GM12878 (cell line): ENCODE data around the gene RSRC1. TPM values are rescaled to one million over a fixed set of nuclear protein-coding genes. Genes with fewer than 3 reads are reported as not detected.

Experiments
- ATAC-seq: fragments of 200-7000 bp; cut with Tn5 transposase; 3 replicates; pipeline ENCODE4 v1.9.1; 2020; ENCODE audit warnings: mild to moderate bottlenecking, moderate library complexity
- BruUV-seq: library from RNA; stranded (reverse); fragments of 400-500 nt; replicated peaks from 2 replicates; lab custom pipeline; 2021; lab: Mats Ljungman, UMichigan
- CTCF ChIA-PET: fragments of 300-600 bp; sonication (Branson Sonifier 250); formaldehyde crosslinking; extraction: SDS; loops from one replicate; lab custom pipeline; 2021; ENCODE audit warnings: inconsistent platforms; lab: Yijun Ruan, JAX
- POLR2A ChIA-PET: fragments of 350-600 bp; formaldehyde crosslinking; extraction: SDS; loops from one replicate; lab custom pipeline; 2021; ENCODE audit warnings: inconsistent platforms; lab: Charles Lee
- RAD21 ChIA-PET: fragments of 300-600 bp; sonication (Branson Sonifier 250); formaldehyde crosslinking; loops from one replicate; lab custom pipeline; 2023; ENCODE audit warnings: antibody characterized with exemption; ENCODE audit not compliant: unreplicated experiment; lab: Charles Lee
- SMC1A ChIA-PET: fragments of 300-600 bp; sonication (Branson Sonifier 250); formaldehyde crosslinking; loops from one replicate; lab custom pipeline; 2023; ENCODE audit not compliant: unreplicated experiment, uncharacterized antibody; lab: Charles Lee
- DNase-seq: peaks from one replicate; pipeline ENCODE4 v3.0.0-alpha.2; 2011; ENCODE audit warnings: low read depth, low spot score
- FAIRE-seq: peaks from 3 replicates; lab custom pipeline; 2011; peaks lifted over from hg19 to GRCh38; lab: Jason Lieb, UNC
- H2AFZ ChIP-seq: 2 replicates; pipeline ENCODE4 v1.6.0; 2011; ENCODE audit warnings: low read depth, low read length, control low read depth; ENCODE audit not compliant: control insufficient read depth
- H3K27ac ChIP-seq: 2 replicates; pipeline ENCODE4 v1.5.1; 2011; ENCODE audit warnings: control low read depth; ENCODE audit not compliant: control insufficient read depth, insufficient read depth
- H3K27me3 ChIP-seq, 2 experiments: replicated peaks in 1 of 2; 2 replicates each; pipeline versions ENCODE4 v1.6.0 to v1.6.1; 2011; ENCODE audit warnings: low read length in 1 of 2; ENCODE audit not compliant: control insufficient read depth in 2 of 2, insufficient read depth in 2 of 2
- H3K36me3 ChIP-seq, 2 experiments: 2 replicates each; pipeline ENCODE4 v1.5.1; 2011; ENCODE audit warnings: low read length in 1 of 2; ENCODE audit not compliant: control insufficient read depth in 2 of 2, insufficient read depth in 2 of 2
- H3K4me1 ChIP-seq: 2 replicates; pipeline ENCODE4 v1.6.1; 2011; ENCODE audit warnings: mild to moderate bottlenecking, low read length, moderate library complexity, mixed read lengths; ENCODE audit not compliant: control insufficient read depth, insufficient read depth
- H3K4me2 ChIP-seq: 2 replicates; pipeline ENCODE4 v1.6.0; 2011; ENCODE audit warnings: control low read depth; ENCODE audit not compliant: control insufficient read depth, insufficient read depth
- H3K4me3 ChIP-seq: fragments of 200-600 bp; sonication (generic); 2 replicates; pipeline ENCODE4 v1.5.1; 2016
- H3K79me2 ChIP-seq: 2 replicates; pipeline ENCODE4 v1.6.0; 2011; ENCODE audit warnings: low read length; ENCODE audit not compliant: control insufficient read depth, insufficient read depth
- H3K9ac ChIP-seq: 2 replicates; pipeline ENCODE4 v1.8.0; 2011; ENCODE audit warnings: low read length, control low read depth, mixed read lengths; ENCODE audit not compliant: control insufficient read depth, insufficient read depth
- H3K9me3 ChIP-seq: replicated peaks from 3 replicates; pipeline ENCODE4 v1.5.1; 2011; ENCODE audit warnings: mild to moderate bottlenecking, low read length; ENCODE audit not compliant: control insufficient read depth, insufficient read depth
- H4K20me1 ChIP-seq: 2 replicates; pipeline ENCODE4 v1.6.0; 2011; ENCODE audit not compliant: control insufficient read depth, insufficient read depth
- HDGF ChIP-seq: fragments of 450-650 bp; IDR thresholded peaks from 2 replicates; pipeline ENCODE4 v1.6.1; 2016; ENCODE audit warnings: antibody characterized with exemption
- KDM1A ChIP-seq: fragments of 200-600 bp; sonication (generic); IDR thresholded peaks from 2 replicates; pipeline ENCODE4 v1.6.1; 2016; ENCODE audit warnings: borderline replicate concordance
- KLF5 ChIP-seq: fragments of 450-650 bp; IDR thresholded peaks from 2 replicates; pipeline ENCODE4 v1.6.1; 2014; ENCODE audit warnings: mild to moderate bottlenecking; ENCODE audit not compliant: partially characterized antibody
- PML ChIP-seq: IDR thresholded peaks from 2 replicates; pipeline ENCODE4 v1.6.1; 2012; ENCODE audit warnings: low read length, inconsistent platforms
- RBBP5 ChIP-seq: fragments of 200-600 bp; sonication (generic); conservative IDR thresholded peaks from 2 replicates; pipeline ENCODE4 v1.6.1; 2016
- STAT1 ChIP-seq: fragments of 450-650 bp; conservative IDR thresholded peaks from 2 replicates; pipeline ENCODE4 v1.6.1; 2014; ENCODE audit warnings: antibody characterized with exemption, mild to moderate bottlenecking
- ZSCAN29 ChIP-seq: fragments of 450-650 bp; IDR thresholded peaks from 2 replicates; pipeline ENCODE4 v1.6.1; 2017; ENCODE audit warnings: mild to moderate bottlenecking, moderate library complexity
- WGBS: methylation state at CpG from one replicate; pipeline ENCODE4 v1.1.6; 2016; ENCODE audit warnings: low lambda C conversion rate; ENCODE audit not compliant: insufficient replicate concordance, insufficient coverage; ENCODE audit errors: missing lambda C conversion rate; 5-methylcytosine and 5-hydroxymethylcytosine counted together
- in situ Hi-C: fragments of 300-500 bp; cut with MboI; formaldehyde crosslinking; loops from 9 replicates; pipeline ENCODE4 v1.14.3; 2018; ENCODE audit warnings: mixed read lengths
- intact Hi-C: fragments of 100-400 bp; cut with micrococcal nuclease; formaldehyde crosslinking; loops from one replicate; pipeline ENCODE4 v1.14.2; 2022; ENCODE audit not compliant: unreplicated experiment
- polyA plus RNA-seq, 11 experiments: library from polyadenylated mRNA; depleted of rRNA in 4 of 11; unstranded in 6 of 11; stranded (reverse) in 5 of 11; fragments of >200 nt; fragmentation: Nextera tagmentation in 4 of 11; fragmentation: Illumina TruSeq in 1 of 11; extraction: Ambion mirVana in 4 of 11; extraction: Trizol in 1 of 11; gene quantifications; 1 replicate in 1 of 11; 2 replicates in 10 of 11; pipeline versions ENCODE4 v1.2.1 to v1.2.3, GENCODE V29; 2011 to 2016; ENCODE audit warnings: inconsistent platforms in 2 of 11, missing spikeins in 2 of 11, low read depth in 1 of 11
- total RNA-seq, 4 experiments: library from RNA; depleted of rRNA in 3 of 4; stranded (reverse); fragments of >200 nt in 3 of 4; fragmentation: Illumina TruSeq in 1 of 4; extraction: Trizol in 1 of 4; gene quantifications; 2 replicates each; pipeline versions ENCODE4 v1.2.1 to v1.2.3, GENCODE V29; 2013 to 2021
- TF ChIP-seq, protein P1 (sequence below): IDR thresholded peaks from 2 replicates; pipeline ENCODE4 v1.6.1; 2012; ENCODE audit warnings: low read depth, low read length, improper control_type of control experiment
- TF ChIP-seq, protein P2 (sequence below): IDR thresholded peaks from 2 replicates; pipeline ENCODE4 v1.6.1; 2011; ENCODE audit warnings: low read depth, low read length, improper control_type of control experiment, borderline replicate concordance

Gene RSRC1
- total and polyA plus RNA-seq, 10 of the 15 experiments (the other 5 are each of a cell fraction or from before 2014, with no cell fraction given) = 16.4 to 85.9 (median 42.0) TPM

DNA sequence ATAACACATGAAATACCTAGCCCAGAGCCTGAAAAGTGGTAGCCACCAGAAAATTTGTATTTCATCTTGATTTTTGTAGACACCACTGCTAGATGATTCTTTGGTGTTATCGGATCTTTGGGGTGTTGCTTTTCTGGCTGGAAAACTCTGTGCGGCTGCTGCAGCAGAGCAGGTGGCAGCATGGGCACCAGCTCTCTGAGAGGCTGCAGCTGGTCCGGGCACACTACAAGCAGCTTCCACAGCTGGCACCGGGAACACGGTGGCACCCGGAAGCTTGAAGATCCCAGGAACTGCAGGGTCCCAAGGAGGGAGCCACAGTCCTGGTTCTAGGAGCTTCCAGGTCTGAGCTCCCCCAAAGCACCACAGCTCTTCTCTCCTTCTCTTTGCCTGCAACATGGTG, 249.4 kb downstream of the RSRC1 start:
- Histone ChIP-seq H3K27me3 (no peaks in the 10 kb centered on the region), H2AFZ (no peak overlapping the region), H3K9ac (no peak overlapping the region), H3K36me3 (peaks cover 4 to 9% of the 10 kb centered on the region in 2 experiments; a peak in 3 of 4 replicates), H3K9me3 (peaks cover 9% of the 10 kb centered on the region), H3K79me2 (no peaks in the 10 kb centered on the region), H3K4me3 (no peak overlapping the region), H3K4me2 (no peak overlapping the region), H3K4me1 (peaks cover 12% of the 10 kb centered on the region; the same call in 1 of the 2 replicates), H4K20me1 (no peaks in the 10 kb centered on the region), H3K27ac (no peak overlapping the region)
- ChIA-PET CTCF (no interaction called here), SMC1A (interaction anchor here (0.8 to 1.2 kb wide), 2 partner anchors 22 to 75 kb away, joined by 3 to 4 read pairs; no protein-coding TSS in a partner anchor), POLR2A (no interaction called here), RAD21 (no interaction called here)
- no TSS peak for BruUV-seq
- FAIRE-seq (no peak), ATAC-seq (no peak), DNase-seq (no peak)
- 88% methylated on average over 6 of the region's 6 CpGs for WGBS
- no peak for TF ChIP-seq HDGF
- no peak for TF ChIP-seq ZSCAN29
- intact Hi-C loops = no loop called here
- in situ Hi-C loops = no loop called here

- Histone ChIP-seq H3K36me3 (peaks cover 4 to 9% of the 10 kb centered on the region in 2 experiments; a peak in 3 of 4 replicates), H3K4me2 (no peak overlapping the region), H3K4me3 (no peak overlapping the region), H2AFZ (no peak overlapping the region), H3K79me2 (no peaks in the 10 kb centered on the region), H3K27ac (no peak overlapping the region), H3K27me3 (no peaks in the 10 kb centered on the region), H3K9ac (no peak overlapping the region), H3K9me3 (peaks cover 9% of the 10 kb centered on the region), H4K20me1 (no peaks in the 10 kb centered on the region), H3K4me1 (peaks cover 8% of the 10 kb centered on the region; the same call in 1 of the 2 replicates)
- POLR2A ChIA-PET = no interaction called here
- no peak for DNase-seq
- BruUV-seq = no TSS peak
- RAD21 ChIA-PET = no interaction called here
- TF ChIP-seq RBBP5 (no peak), PML (no peak), KDM1A (no peak), KLF5 (no peak), STAT1 (no peak)
- TF ChIP-seq, protein P1, sequence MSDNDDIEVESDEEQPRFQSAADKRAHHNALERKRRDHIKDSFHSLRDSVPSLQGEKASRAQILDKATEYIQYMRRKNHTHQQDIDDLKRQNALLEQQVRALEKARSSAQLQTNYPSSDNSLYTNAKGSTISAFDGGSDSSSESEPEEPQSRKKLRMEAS = no peak
- TF ChIP-seq, protein P2, sequence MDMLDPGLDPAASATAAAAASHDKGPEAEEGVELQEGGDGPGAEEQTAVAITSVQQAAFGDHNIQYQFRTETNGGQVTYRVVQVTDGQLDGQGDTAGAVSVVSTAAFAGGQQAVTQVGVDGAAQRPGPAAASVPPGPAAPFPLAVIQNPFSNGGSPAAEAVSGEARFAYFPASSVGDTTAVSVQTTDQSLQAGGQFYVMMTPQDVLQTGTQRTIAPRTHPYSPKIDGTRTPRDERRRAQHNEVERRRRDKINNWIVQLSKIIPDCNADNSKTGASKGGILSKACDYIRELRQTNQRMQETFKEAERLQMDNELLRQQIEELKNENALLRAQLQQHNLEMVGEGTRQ = no peak
- 93% methylated on average over 11 of the region's 11 CpGs for WGBS
- CTCF ChIA-PET = no interaction called here
- intact Hi-C loops (no loop called here), in situ Hi-C loops (no loop called here)
- SMC1A ChIA-PET = no interaction called here
- ATAC-seq = no peak
- no peak for FAIRE-seq
Measured at GRCh38 chr3:158360756-158361448, 251.0 kb downstream of the RSRC1 start.
